B cell (primary cell): ENCODE data around the gene TRMT61A. TPM values are rescaled to one million over a fixed set of nuclear protein-coding genes. Genes with fewer than 3 reads are reported as not detected.

Experiments used
- ATAC-seq: fragments of 200-7000 bp; cut with Tn5 transposase; one replicate; pipeline ENCODE4 v1.10.0; 2021; ENCODE audit warnings: low read depth, mild to moderate bottlenecking, moderate number of reproducible peaks, moderate library complexity
- CTCF ChIA-PET: fragments of 350-600 bp; sonication (Branson Sonifier 250); formaldehyde crosslinking; loops from one replicate; lab custom pipeline; 2021; ENCODE audit warnings: antibody characterized with exemption, inconsistent platforms; lab: Charles Lee
- POLR2A ChIA-PET: fragments of 350-600 bp; sonication (Branson Sonifier 250); formaldehyde crosslinking; loops from one replicate; lab custom pipeline; 2021; ENCODE audit warnings: antibody characterized with exemption; lab: Charles Lee
- DNase-seq: peaks from one replicate; pipeline ENCODE4 v3.0.0; 2013
- H2AFZ ChIP-seq: 2 replicates; pipeline ENCODE4 v1.6.1; 2012; ENCODE audit warnings: mild to moderate bottlenecking, low read depth, low read length; ENCODE audit not compliant: insufficient read depth, poor library complexity, severe bottlenecking
- H3K27ac ChIP-seq, 2 donors: 1 replicate in 1 of 2; 2 replicates in 1 of 2; pipeline ENCODE4 v1.5.1; 2012 to 2013; ENCODE audit warnings: low read length in 2 of 2, mild to moderate bottlenecking in 2 of 2, moderate library complexity in 1 of 2
- H3K27me3 ChIP-seq, 4 experiments: fragments of 200-600 bp in 1 of 4; sonication (generic) in 1 of 4; replicated peaks in 1 of 4; 1 replicate in 2 of 4; 2 replicates in 2 of 4; pipeline versions ENCODE4 v1.6.1 to v1.7.0; 2013 to 2016; ENCODE audit warnings: low read length in 3 of 4, mild to moderate bottlenecking in 2 of 4, mixed read lengths in 1 of 4, moderate library complexity in 1 of 4; ENCODE audit not compliant: insufficient read depth in 4 of 4, control insufficient read depth in 3 of 4; ENCODE audit errors: control extremely low read depth in 1 of 4
- H3K36me3 ChIP-seq, 2 experiments: replicated peaks in 1 of 2; 1 replicate in 1 of 2; 2 replicates in 1 of 2; pipeline versions ENCODE4 v1.6.1 to v1.7.1; 2013; ENCODE audit warnings: low read length in 1 of 2; ENCODE audit not compliant: insufficient read depth in 2 of 2, control insufficient read depth in 1 of 2; ENCODE audit errors: control extremely low read depth in 1 of 2, extremely low read depth in 1 of 2
- H3K4me1 ChIP-seq, 2 donors: fragments of 200-600 bp in 1 of 2; sonication (generic) in 1 of 2; 1 replicate in 1 of 2; 2 replicates in 1 of 2; pipeline versions ENCODE4 v1.5.1 to v1.6.1; 2013 to 2017; ENCODE audit warnings: low read length in 2 of 2; ENCODE audit not compliant: control insufficient read depth in 2 of 2, insufficient read depth in 2 of 2
- H3K4me2 ChIP-seq: replicated peaks from 2 replicates; pipeline ENCODE3; 2012; ENCODE audit warnings: mild to moderate bottlenecking, low read depth, low read length; ENCODE audit not compliant: poor library complexity, severe bottlenecking
- H3K4me3 ChIP-seq, 5 experiments: fragments of 200-600 bp in 1 of 5; sonication (generic) in 1 of 5; 1 replicate in 3 of 5; 2 replicates in 2 of 5; pipeline versions ENCODE4 v1.5.1 to v1.7.0; 2011 to 2016; ENCODE audit warnings: low read length in 4 of 5, mild to moderate bottlenecking in 4 of 5, low read depth in 2 of 5, control low read depth in 1 of 5, moderate library complexity in 1 of 5; ENCODE audit not compliant: insufficient read depth in 1 of 5; ENCODE audit errors: control extremely low read depth in 1 of 5, extremely low read depth in 1 of 5
- H3K79me2 ChIP-seq: fragments of 200-600 bp; sonication (generic); one replicate; pipeline ENCODE4 v1.6.0; 2016; ENCODE audit warnings: low read length; ENCODE audit not compliant: control insufficient read depth, insufficient read depth
- H3K9ac ChIP-seq: fragments of 200-600 bp; sonication (generic); 2 replicates; pipeline ENCODE4 v1.6.1; 2017; ENCODE audit warnings: mild to moderate bottlenecking, low read length, moderate library complexity
- H3K9me3 ChIP-seq, 3 donors: one replicate each; pipeline versions ENCODE4 v1.6.1 to v1.7.1; 2013; ENCODE audit warnings: low read length in 2 of 3; ENCODE audit not compliant: control insufficient read depth in 2 of 3, insufficient read depth in 1 of 3; ENCODE audit errors: control extremely low read depth in 1 of 3
- H4K20me1 ChIP-seq: 2 replicates; pipeline ENCODE4 v1.6.0; 2012; ENCODE audit warnings: mild to moderate bottlenecking, low read length; ENCODE audit not compliant: insufficient read depth, control insufficient read depth, poor library complexity, severe bottlenecking
- H3K27ac Mint-ChIP-seq: one replicate; pipeline ENCODE4 v1.8.0; 2021; ENCODE audit warnings: mixed read lengths
- H3K27me3 Mint-ChIP-seq: one replicate; pipeline ENCODE4 v1.8.0; 2021; ENCODE audit warnings: mixed read lengths
- H3K4me1 Mint-ChIP-seq: one replicate; pipeline ENCODE4 v1.8.0; 2021; ENCODE audit warnings: mixed read lengths
- H3K4me3 Mint-ChIP-seq: one replicate; pipeline ENCODE4 v1.8.0; 2021; ENCODE audit warnings: mixed read lengths
- H3K9me3 Mint-ChIP-seq: one replicate; pipeline ENCODE4 v1.8.0; 2022; ENCODE audit warnings: mixed read lengths; ENCODE audit not compliant: insufficient read depth
- CTCF ChIP-seq: fragments of 200-600 bp; IDR thresholded peaks from one replicate; pipeline ENCODE4 v1.8.0; 2022; ENCODE audit warnings: antibody characterized with exemption, mild to moderate bottlenecking
- EZH2 ChIP-seq: IDR thresholded peaks from 2 replicates; pipeline ENCODE4 v1.6.1; 2012; ENCODE audit warnings: borderline replicate concordance, low read depth, mild to moderate bottlenecking, moderate library complexity, low read length; ENCODE audit not compliant: insufficient read depth, poor library complexity, severe bottlenecking
- WGBS: methylation state at CpG from one replicate; pipeline ENCODE4 v1.1.5; 2013; ENCODE audit warnings: missing lambda C conversion rate; ENCODE audit not compliant: insufficient coverage; 5-methylcytosine and 5-hydroxymethylcytosine counted together
- intact Hi-C: fragments of 100-400 bp; cut with micrococcal nuclease; formaldehyde crosslinking; loops from one replicate; pipeline ENCODE4 v1.10.0; 2022
- polyA plus RNA-seq: library from polyadenylated mRNA; depleted of rRNA; stranded (reverse); fragments of >200 nt; gene quantifications from 2 replicates; pipeline ENCODE4 v1.2.3, GENCODE V29; 2012
- total RNA-seq, 2 donors: library from RNA; stranded (reverse); fragments of 120-200 nt in 1 of 2; gene quantifications; 1 replicate in 1 of 2; 2 replicates in 1 of 2; pipeline versions ENCODE4 v1.2.3 to v1.2.4, GENCODE V29; 2013 to 2022

The TRMT61A gene
- total and polyA plus RNA-seq, 2 donors (not counting 1 experiment from before 2014, with no cell fraction given), result 9.5 to 18.4 TPM

DNA sequence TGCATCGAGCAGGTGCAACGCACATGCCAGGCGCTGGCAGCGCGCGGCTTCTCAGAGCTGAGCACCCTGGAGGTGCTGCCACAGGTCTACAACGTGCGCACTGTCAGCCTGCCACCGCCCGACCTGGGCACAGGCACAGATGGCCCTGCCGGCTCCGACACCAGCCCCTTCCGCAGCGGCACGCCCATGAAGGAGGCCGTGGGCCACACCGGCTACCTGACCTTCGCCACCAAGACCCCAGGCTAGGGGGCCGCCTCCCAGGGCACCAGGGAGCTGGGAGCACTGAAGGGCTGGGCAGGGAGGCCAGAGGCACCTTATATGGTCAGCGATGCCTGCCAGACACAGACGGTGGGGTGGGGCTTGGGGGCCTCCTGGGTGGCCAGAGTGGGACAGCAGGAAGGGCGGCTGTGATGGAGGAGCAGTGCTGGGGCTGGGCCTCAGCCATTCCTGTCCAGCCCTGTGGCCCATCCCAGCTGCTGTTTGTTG lies 5.6 kb downstream of the TRMT61A start:
- Mint-ChIP-seq H3K4me3 (no peak overlapping the region), H3K27me3 (no peaks in the 10 kb centered on the region), H3K27ac (no peak overlapping the region), H3K4me1 (peaks cover 17% of the 10 kb centered on the region), H3K9me3 (no peaks in the 10 kb centered on the region)
- ChIA-PET POLR2A (no interaction called here), CTCF (interaction anchor here (0.8 to 6.0 kb wide), 3 partner anchors 12 to 17 kb away, joined by 3 to 24 read pairs (median 3); no protein-coding TSS in a partner anchor)
- over 99% methylated on average over 18 of the region's 22 CpGs for WGBS
- TF ChIP-seq CTCF (no peak), EZH2 (no peak)
- H3K4me2 ChIP-seq, result no peak overlapping the region
- no peak overlapping the region for H3K4me3 ChIP-seq
- ATAC-seq (no peak), DNase-seq (no peak)
- peaks cover 19% of the 10 kb centered on the region for H3K79me2 ChIP-seq
- H3K36me3 ChIP-seq, result peaks cover 0 to 11% of the 10 kb centered on the region in 2 experiments
- H3K27me3 ChIP-seq, result no peaks in the 10 kb centered on the region
- H3K9ac ChIP-seq, result no peak overlapping the region
- H3K4me1 ChIP-seq, result peaks cover 8 to 17% of the 10 kb centered on the region in 2 donors
- no peak overlapping the region for H2AFZ ChIP-seq
- no peak overlapping the region for H3K27ac ChIP-seq
- H3K9me3 ChIP-seq, result no peaks in the 10 kb centered on the region
- intact Hi-C loops, result no loop called here
- peaks cover 30% of the 10 kb centered on the region for H4K20me1 ChIP-seq

DNA sequence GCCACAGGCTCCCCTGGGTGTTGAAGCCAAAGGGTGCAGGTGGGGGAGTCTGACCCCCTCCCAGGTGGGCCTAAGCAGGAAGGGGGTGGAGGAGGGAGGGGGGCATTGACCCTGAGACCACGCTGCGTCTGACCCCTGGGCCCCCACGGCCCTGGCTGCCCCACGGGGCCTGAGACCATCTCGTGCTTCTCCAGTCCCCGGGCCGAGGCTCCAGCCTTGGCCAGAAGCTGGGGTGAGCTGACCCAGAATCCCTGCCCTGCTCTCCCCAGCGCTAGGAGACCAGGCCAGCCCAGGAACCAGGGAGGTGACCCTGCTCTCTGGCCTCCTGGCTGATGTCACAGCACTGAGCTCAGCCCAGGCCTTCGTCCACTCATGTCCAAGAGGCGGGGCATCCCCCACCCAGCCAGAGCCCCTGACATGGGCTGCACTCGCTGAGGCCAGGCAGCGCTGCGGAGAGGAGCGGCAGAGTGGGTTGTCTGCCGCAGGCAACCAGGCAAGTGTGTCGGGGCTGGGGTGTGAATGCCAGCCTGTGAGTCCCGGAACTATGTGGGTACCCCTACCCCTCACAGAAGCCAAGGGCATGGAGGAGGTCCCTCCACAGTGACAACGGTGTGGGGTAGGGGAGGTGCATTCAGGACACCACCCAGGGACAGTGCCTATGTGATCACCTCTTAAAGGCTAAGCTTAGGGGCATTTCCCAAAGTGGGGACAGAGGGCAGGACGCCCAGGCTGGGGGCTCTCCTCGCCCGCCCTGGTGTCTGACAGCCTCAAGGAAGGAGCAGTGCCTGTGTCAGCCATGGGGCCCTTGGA lies 6.3 kb downstream of the TRMT61A start:
- Mint-ChIP-seq H3K9me3 (no peaks in the 10 kb centered on the region), H3K4me3 (no peak overlapping the region), H3K4me1 (peaks cover 10% of the 10 kb centered on the region), H3K27me3 (no peaks in the 10 kb centered on the region), H3K27ac (no peak overlapping the region)
- POLR2A ChIA-PET, result no interaction called here
- CTCF ChIA-PET, result interaction anchor here (0.8 to 6.0 kb wide), 3 partner anchors 12 to 16 kb away, joined by 3 to 24 read pairs (median 3); no protein-coding TSS in a partner anchor
- intact Hi-C loops, result no loop called here
- no peak overlapping the region for H3K4me3 ChIP-seq
- no peak overlapping the region for H2AFZ ChIP-seq
- no peak overlapping the region for H3K27ac ChIP-seq
- WGBS, result 94% methylated on average over 17 of the region's 21 CpGs
- H3K27me3 ChIP-seq, result no peaks in the 10 kb centered on the region
- no peak overlapping the region for H3K4me2 ChIP-seq
- peaks cover 23% of the 10 kb centered on the region for H4K20me1 ChIP-seq
- peaks cover 12% of the 10 kb centered on the region for H3K79me2 ChIP-seq
- ATAC-seq (no peak), DNase-seq (no peak)
- H3K9ac ChIP-seq, result no peak overlapping the region
- H3K4me1 ChIP-seq, result peaks cover 2 to 10% of the 10 kb centered on the region in 2 donors
- H3K9me3 ChIP-seq, result no peaks in the 10 kb centered on the region
- TF ChIP-seq CTCF (no peak), EZH2 (no peak)
- H3K36me3 ChIP-seq, result peaks cover 0 to 11% of the 10 kb centered on the region in 2 experiments
